HEK293 (cell line): ENCODE data around the gene PLEKHG3.

ENCODE experiments used
- KLF7 ChIP-seq: fragments of 450-650 bp; formaldehyde crosslinking; IDR thresholded peaks from 2 replicates; pipeline ENCODE4 v1.5.1; 2016; ENCODE audit warnings: missing biosample characterization, missing genetic modification characterization, borderline replicate concordance
- ZNF133 ChIP-seq: fragments of 450-650 bp; formaldehyde crosslinking; IDR thresholded peaks from 2 replicates; pipeline ENCODE4 v1.5.1; 2016; ENCODE audit warnings: missing biosample characterization, missing genetic modification characterization

- TF ChIP-seq ZNF133 (tag by site-specific recombination) (no peak), KLF7 (tag by site-specific recombination) (no peak)
Observed at GRCh38 chr14:64688031-64688430, 16.2 kb upstream of the PLEKHG3 start.
